GM19239 (cell line): Measurements from ENCODE around the gene CELSR1.

ENCODE experiments used
- DNase-seq: peaks from one replicate; pipeline ENCODE4 v3.0.0; 2011; ENCODE audit warnings: low spot score; ENCODE audit not compliant: insufficient read length
- FAIRE-seq: peaks from 2 replicates; lab custom pipeline; 2011; peaks lifted over from hg19 to GRCh38; lab: Jason Lieb, UNC

Gene CELSR1, protein sequence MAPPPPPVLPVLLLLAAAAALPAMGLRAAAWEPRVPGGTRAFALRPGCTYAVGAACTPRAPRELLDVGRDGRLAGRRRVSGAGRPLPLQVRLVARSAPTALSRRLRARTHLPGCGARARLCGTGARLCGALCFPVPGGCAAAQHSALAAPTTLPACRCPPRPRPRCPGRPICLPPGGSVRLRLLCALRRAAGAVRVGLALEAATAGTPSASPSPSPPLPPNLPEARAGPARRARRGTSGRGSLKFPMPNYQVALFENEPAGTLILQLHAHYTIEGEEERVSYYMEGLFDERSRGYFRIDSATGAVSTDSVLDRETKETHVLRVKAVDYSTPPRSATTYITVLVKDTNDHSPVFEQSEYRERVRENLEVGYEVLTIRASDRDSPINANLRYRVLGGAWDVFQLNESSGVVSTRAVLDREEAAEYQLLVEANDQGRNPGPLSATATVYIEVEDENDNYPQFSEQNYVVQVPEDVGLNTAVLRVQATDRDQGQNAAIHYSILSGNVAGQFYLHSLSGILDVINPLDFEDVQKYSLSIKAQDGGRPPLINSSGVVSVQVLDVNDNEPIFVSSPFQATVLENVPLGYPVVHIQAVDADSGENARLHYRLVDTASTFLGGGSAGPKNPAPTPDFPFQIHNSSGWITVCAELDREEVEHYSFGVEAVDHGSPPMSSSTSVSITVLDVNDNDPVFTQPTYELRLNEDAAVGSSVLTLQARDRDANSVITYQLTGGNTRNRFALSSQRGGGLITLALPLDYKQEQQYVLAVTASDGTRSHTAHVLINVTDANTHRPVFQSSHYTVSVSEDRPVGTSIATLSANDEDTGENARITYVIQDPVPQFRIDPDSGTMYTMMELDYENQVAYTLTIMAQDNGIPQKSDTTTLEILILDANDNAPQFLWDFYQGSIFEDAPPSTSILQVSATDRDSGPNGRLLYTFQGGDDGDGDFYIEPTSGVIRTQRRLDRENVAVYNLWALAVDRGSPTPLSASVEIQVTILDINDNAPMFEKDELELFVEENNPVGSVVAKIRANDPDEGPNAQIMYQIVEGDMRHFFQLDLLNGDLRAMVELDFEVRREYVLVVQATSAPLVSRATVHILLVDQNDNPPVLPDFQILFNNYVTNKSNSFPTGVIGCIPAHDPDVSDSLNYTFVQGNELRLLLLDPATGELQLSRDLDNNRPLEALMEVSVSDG (N-terminal part only)

GRCh38 chr22:46537225-46537945 is at the start of gene CELSR1:
Gene CELSR1, minus strand, starts transcription at chr22:46537620. Its CDS starts 450 bp downstream, at chr22:46537170.
- FAIRE-seq (no peak), DNase-seq (peak; percentile 49)

GRCh38 chr22:46587061-46587460 is 49.6 kb upstream of the CELSR1 start:
- FAIRE-seq (no peak), DNase-seq (peak; percentile 79)

DNA sequence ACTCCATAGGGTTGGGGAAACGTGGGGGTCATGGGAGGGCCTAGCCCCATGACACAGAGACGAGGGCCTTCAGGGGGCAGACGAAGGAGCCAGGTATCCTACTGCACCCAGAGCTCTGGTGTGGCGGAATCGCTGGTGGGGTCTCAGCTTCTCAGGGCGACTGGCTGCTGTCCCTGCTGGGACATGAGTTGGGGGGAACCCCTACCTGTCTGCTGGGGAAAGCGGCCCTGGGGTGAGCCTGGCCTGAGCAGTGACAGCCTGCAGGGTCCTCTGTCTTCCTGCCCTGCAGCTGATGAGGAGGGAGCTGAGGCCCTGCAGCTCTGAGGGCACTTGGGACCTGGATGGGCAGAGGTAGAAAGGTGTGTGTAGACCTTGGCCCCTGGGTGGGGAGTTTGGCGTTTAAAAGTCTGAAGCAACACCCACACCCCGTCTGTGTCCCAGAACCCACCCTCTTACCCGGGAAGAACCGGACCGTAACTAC is 49.2 kb upstream of the CELSR1 start:
- DNase-seq, result no peak
- FAIRE-seq, result no peak

DNA sequence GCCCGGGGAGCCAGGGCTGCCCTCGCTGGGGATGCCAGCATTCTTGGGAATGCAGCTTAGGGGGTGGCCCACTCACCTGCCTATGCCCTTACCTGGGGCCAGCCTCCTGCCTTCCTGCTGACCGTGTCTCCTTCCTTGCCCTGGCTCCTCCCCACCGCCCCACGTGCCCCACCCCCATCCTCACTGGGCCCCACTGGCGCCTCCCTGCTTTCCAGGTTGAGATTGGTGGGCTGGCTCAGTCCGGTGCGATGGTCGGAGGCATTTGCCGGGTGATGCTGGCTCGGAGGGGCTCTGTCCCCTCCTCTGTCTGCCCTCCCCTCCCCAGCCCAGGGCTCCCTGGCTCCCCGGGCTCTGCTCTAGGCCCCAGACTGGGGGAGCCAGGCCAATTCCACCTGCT is 48.7 kb upstream of the CELSR1 start:
- FAIRE-seq (no peak), DNase-seq (no peak)

- DNase-seq, result no peak
- FAIRE-seq, result no peak
Measured at GRCh38 chr22:46585340-46586122, 48.1 kb upstream of the CELSR1 start.

DNA sequence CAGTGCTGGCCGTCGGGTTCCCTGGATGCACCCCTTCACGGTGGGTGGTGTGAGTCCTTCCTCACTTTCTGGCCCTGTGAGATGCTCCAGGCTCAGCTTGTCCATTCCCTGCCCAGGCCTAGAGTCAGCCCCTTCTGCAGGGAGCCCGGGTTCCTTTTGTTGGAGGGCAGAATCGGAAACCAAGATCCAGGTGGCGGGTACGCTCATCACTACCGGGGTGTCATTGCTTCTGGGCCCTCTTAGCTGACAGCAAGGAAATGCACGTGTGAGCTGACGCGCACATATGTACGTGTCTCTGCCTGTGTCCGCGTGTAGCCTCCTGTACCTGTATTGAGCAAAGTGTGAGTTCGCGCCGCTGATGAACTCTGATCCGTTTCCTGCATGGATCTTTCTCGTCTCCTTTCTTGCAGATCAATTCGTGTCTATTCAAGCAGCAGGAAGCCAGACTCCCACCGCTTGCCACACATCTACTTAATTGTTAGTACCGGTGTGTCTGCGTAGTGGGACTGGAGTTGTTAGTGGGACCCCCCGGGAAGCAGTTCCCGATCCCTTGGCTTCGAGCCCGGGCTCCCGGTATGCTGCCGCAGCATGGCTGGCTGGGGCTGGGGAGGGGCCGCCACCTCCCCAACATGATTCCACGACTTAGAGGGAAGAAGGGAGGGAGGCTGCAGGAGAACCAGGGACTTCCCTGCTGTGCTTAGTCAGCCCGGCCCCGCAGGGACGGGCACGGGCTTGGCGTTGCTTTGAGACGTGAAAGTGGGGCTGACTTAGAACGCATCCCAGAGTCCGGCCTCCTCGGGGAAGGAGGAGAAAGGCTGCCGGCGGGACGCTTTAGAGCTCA is 46.9 kb upstream of the CELSR1 start:
- DNase-seq (no peak), FAIRE-seq (no peak)

DNA sequence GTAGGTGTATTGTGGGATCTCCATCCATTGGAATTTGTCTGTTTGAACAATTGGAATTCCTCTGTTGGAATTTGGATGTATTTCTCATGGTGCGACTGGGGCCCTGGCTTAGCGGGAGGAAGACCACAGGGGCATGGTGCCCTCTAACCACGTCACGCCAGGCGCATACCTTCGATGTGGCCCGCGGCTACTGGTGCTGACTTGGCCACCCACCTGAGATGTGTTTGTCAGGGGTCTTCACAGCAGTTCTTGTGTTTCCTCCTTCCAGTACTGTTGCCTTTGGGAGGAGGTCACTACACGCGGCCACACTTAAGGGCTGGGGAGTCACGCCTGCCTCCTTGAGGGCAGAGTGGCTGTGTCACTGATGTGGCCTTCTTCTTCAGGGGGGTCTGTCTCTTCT is 46.2 kb upstream of the CELSR1 start:
- no peak for DNase-seq
- FAIRE-seq, result no peak

DNA sequence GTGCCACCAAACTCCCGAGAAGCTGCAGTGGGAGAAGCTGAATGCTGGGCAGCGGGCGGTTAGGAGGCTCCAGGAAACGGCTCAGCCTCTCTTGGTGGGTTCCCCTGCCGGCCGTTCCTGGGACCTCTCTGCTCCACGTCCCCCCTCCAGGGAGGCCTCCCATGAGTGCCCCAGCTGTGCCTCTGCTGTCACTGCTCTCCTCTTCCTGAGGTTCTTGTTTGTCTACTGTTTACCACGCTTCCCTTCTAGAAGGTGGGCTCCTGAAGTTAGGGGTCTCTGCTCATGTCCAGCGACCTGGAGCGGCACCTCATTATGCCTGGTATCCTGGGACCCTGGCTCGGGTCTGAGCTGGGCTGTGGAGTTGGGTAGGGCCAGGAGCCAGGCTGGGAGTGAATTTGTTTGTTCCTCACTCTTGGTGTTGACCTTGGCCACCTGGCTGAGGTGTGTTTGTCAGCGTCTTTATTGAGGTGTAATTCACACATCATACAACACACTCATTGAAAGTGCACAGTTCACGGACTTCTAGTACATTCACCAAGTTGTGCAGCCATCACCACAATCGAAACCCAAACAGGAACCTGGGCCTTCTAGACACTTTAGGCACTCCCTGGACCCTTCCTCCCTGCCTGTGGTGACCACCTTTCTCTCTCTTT is 45.0 kb upstream of the CELSR1 start:
- DNase-seq, result no peak
- FAIRE-seq, result peak; percentile 45

GRCh38 chr22:46581538-46582244 is 44.3 kb upstream of the CELSR1 start:
- DNase-seq (no peak), FAIRE-seq (peak; percentile 76)

GRCh38 chr22:46580940-46581537 is 43.6 kb upstream of the CELSR1 start:
- no peak for FAIRE-seq
- DNase-seq, result no peak

- DNase-seq (no peak), FAIRE-seq (no peak)
Measured at GRCh38 chr22:46579751-46580449, 42.5 kb upstream of the CELSR1 start.

GRCh38 chr22:46578824-46579561 is 41.6 kb upstream of the CELSR1 start:
- no peak for FAIRE-seq

DNA sequence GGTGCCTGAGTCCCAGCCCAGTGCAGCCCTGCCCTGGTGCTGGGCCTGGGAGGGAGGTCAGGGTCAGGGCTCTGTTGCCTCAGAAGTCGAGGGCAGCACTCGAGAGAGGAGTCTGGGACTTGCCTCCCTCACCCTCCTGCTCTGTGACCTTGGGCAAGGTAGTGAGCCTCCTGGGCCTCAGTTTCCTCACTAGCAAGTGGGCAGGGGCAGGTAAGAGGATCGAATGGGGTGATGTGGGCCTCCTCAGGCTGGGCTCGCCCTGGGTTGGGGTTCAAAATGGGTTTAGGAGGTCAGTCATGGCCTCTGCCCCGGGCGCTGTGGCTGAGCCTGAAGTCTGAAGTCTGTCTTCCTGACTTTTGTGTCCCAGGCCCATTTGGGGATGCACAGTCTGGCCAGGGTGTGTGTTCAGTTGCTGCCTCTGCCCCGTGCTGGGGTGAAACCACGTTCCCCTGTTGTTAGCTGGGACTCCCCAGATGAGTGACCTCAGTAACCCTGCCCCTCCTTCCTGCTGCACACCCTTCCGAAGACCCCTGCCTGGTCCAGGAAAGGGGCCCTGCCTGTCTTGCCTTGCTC is 40.9 kb upstream of the CELSR1 start:
- no peak for FAIRE-seq

More at GRCh38 chr22:46578824-46579561, 41.6 kb upstream of the CELSR1 start:
- no peak for DNase-seq

DNA sequence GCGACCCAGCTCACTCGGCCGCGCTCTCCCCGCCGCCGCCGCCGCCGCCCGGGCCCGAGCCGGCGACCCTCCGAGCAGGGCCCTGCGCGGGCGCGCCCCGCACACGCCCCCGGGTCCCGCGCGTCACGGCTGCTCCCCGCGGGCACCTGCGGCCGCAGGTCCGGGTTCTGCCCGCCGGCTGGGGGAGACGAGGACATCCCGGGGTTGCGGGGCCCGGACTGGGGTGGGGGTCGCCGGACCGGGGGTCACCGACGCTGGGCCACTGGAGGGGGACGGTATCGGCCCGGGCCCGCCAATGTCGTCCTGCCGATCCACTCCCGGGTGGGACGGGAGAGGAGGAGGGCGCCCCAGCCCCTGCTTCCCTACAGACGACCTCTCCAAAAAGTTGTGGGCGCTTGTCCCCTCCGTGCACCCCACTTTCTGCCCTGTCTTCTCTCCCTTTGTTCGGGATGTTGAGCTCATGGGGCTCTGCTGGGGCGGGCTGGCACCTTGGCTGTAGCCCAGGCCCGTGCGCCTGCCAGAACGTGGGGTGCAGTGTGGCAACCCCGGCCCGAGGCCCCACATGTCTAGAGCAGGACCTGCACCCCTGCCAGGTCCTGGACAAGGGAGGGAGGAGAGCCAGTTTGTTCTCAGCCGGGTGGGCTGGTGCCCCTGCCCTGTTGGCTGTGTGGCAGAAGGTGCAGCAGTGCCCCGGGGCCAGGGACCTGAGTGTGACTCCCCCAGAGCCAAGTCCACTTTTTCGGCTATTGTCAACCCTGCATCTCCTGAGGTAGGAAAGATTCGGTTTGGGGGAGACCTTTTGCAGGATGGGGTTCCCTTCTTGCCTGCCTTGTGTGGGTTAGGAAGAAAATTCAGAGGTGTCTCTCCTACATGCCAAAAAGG is 40.2 kb upstream of the CELSR1 start:
- peak; percentile 51 for FAIRE-seq
- DNase-seq, result no peak

More for the DNA sequence above, 40.9 kb upstream of the CELSR1 start:
- DNase-seq, result no peak
